Measurements from ENCODE around the gene PHPT1. TPM values are rescaled to one million over a fixed set of nuclear protein-coding genes. Genes with fewer than 3 reads are reported as not detected.

PHPT1 gene
- total RNA-seq, 2 donors from 2014 or later: 37.5 to 92.1 TPM

- peaks cover 3% of the 10 kb centered on the region for H3K27me3 ChIP-seq (replicated peaks; ENCODE audit: insufficient read depth)
- TF ChIP-seq CTCF (IDR thresholded peaks at IDR 0.05): no peak
- H3K9me3 ChIP-seq: no peaks in the 10 kb centered on the region
- no peak overlapping the region for H3K4me3 ChIP-seq
- ATAC-seq (ENCODE audit: insufficient number of reproducible peaks, low FRiP score, low read depth): no peak
- no peaks in the 10 kb centered on the region for H3K36me3 ChIP-seq
- H3K27ac ChIP-seq: no peak overlapping the region
- H3K4me1 ChIP-seq (ENCODE audit: control insufficient read depth in 1 of 2, low read depth in 2 of 2): peaks cover 6 to 36% of the 10 kb centered on the region in 2 donors
- no peak for DNase-seq (ENCODE audit: low spot score)
Measured at GRCh38 chr9:136850866-136851775, 1.9 kb downstream of the PHPT1 start.

- no peak within 1 kb of the TSS for H3K27ac ChIP-seq
- H3K4me1 ChIP-seq (ENCODE audit: control insufficient read depth in 1 of 2, low read depth in 2 of 2): peaks cover 6 to 28% of the 10 kb centered on the region in 2 donors
- DNase-seq (ENCODE audit: low spot score) (no peak), ATAC-seq (ENCODE audit: insufficient number of reproducible peaks, low FRiP score, low read depth) (no peak)
- TF ChIP-seq CTCF (IDR thresholded peaks at IDR 0.05): no peak
- H3K27me3 ChIP-seq (replicated peaks; ENCODE audit: insufficient read depth): no peaks in the 10 kb centered on the region
- no peak within 1 kb of the TSS for H3K4me3 ChIP-seq
- H3K9me3 ChIP-seq: no peaks in the 10 kb centered on the region
- no peaks in the 10 kb centered on the region for H3K36me3 ChIP-seq
Measured at GRCh38 chr9:136851941-136852663, 2.9 kb downstream of the PHPT1 start, which contains the start of gene MAMDC4. Gene MAMDC4 (plus strand): TSS chr9:136852346. CDS start chr9:136852417, 71 bp downstream.

GRCh38 chr9:136852664-136853595 is 3.7 kb downstream of the PHPT1 start:
- no peaks in the 10 kb centered on the region for H3K9me3 ChIP-seq
- no peaks in the 10 kb centered on the region for H3K36me3 ChIP-seq
- H3K27ac ChIP-seq: no peak overlapping the region
- no peaks in the 10 kb centered on the region for H3K27me3 ChIP-seq (replicated peaks; ENCODE audit: insufficient read depth)
- TF ChIP-seq CTCF (IDR thresholded peaks at IDR 0.05): no peak
- H3K4me1 ChIP-seq (ENCODE audit: control insufficient read depth in 1 of 2, low read depth in 2 of 2): peaks cover 6 to 20% of the 10 kb centered on the region in 2 donors
- H3K4me3 ChIP-seq: no peak overlapping the region
- ATAC-seq (ENCODE audit: insufficient number of reproducible peaks, low FRiP score, low read depth) (no peak), DNase-seq (ENCODE audit: low spot score) (no peak)

GRCh38 chr9:136853596-136854112 is 4.4 kb downstream of the PHPT1 start:
- Histone ChIP-seq H3K4me3 (no peak overlapping the region), H3K9me3 (no peaks in the 10 kb centered on the region), H3K36me3 (no peaks in the 10 kb centered on the region), H3K27ac (no peak overlapping the region), H3K4me1 (ENCODE audit: control insufficient read depth in 1 of 2, low read depth in 2 of 2) (peaks cover 6 to 17% of the 10 kb centered on the region in 2 donors), H3K27me3 (replicated peaks; ENCODE audit: insufficient read depth) (no peaks in the 10 kb centered on the region)
- DNase-seq (ENCODE audit: low spot score): no peak
- ATAC-seq (ENCODE audit: insufficient number of reproducible peaks, low FRiP score, low read depth): no peak
- no peak for TF ChIP-seq CTCF (IDR thresholded peaks at IDR 0.05)

Measured in thoracic aorta (tissue), 2 donors.